ENCODE measurements around the gene GNG2. TPM values are rescaled to one million over a fixed set of nuclear protein-coding genes. Genes with fewer than 3 reads are reported as not detected.
A peak's percentile ranks its signal among the peaks of the same experiment; 100 is the strongest.

Gene GNG2
- total RNA-seq, result 100 to 1,000 TPM; 247 to 253 TPM

- Mint-ChIP-seq H3K27me3 (no peaks in the 10 kb centered on the region), H3K27ac (peak within 1 kb of the TSS; percentile 88), H3K9me3 (peaks cover 14% of the 10 kb centered on the region), H3K36me3 (peaks cover 34% of the 10 kb centered on the region), H3K4me1 (peaks cover 48% of the 10 kb centered on the region), H3K4me3 (peak within 1 kb of the TSS; percentile 97)
- POLR2A ChIA-PET, result interaction anchor here (0.7 to 11.7 kb wide), 15 partner anchors 8 to 1292 kb away, joined by 3 to 257 read pairs (median 4); partner anchors contain the start of genes PTGER2, RTRAF and TMX1
- ATAC-seq (ENCODE audit: low read depth), result peak; percentile 98
- DNase-seq, result peak; percentile 82
Observed at GRCh38 chr14:51860164-51860824, at the start of gene GNG2. TSS of gene GNG2 (plus strand) at chr14:51860612. CDS start at chr14:51950679, 90,067 bp downstream.

- no peak overlapping the region for H3K27ac Mint-ChIP-seq
- ATAC-seq (ENCODE audit: low read depth), result no peak
- peaks cover 9% of the 10 kb centered on the region for H3K9me3 Mint-ChIP-seq
- H3K27me3 Mint-ChIP-seq, result peaks cover 2% of the 10 kb centered on the region
- no peaks in the 10 kb centered on the region for H3K36me3 Mint-ChIP-seq
- no peak overlapping the region for H3K4me3 Mint-ChIP-seq
- POLR2A ChIA-PET, result no interaction called here
- no peaks in the 10 kb centered on the region for H3K4me1 Mint-ChIP-seq
- DNase-seq, result no peak
Observed at GRCh38 chr14:51811706-51812105, 48.7 kb upstream of the GNG2 start.

GRCh38 chr14:51816031-51816430 lies 44.4 kb upstream of the GNG2 start:
- Mint-ChIP-seq H3K27me3 (peaks cover 8% of the 10 kb centered on the region), H3K4me1 (no peaks in the 10 kb centered on the region), H3K9me3 (no peaks in the 10 kb centered on the region), H3K36me3 (no peaks in the 10 kb centered on the region), H3K27ac (no peak overlapping the region), H3K4me3 (no peak overlapping the region)
- POLR2A ChIA-PET, result no interaction called here
- no peak for ATAC-seq (ENCODE audit: low read depth)
- DNase-seq, result no peak

GRCh38 chr14:51817326-51817725 lies 43.1 kb upstream of the GNG2 start:
- no peaks in the 10 kb centered on the region for H3K36me3 Mint-ChIP-seq
- H3K27ac Mint-ChIP-seq, result no peak overlapping the region
- peaks cover 8% of the 10 kb centered on the region for H3K27me3 Mint-ChIP-seq
- no peaks in the 10 kb centered on the region for H3K9me3 Mint-ChIP-seq
- H3K4me1 Mint-ChIP-seq, result no peaks in the 10 kb centered on the region
- no peak overlapping the region for H3K4me3 Mint-ChIP-seq
- ATAC-seq (ENCODE audit: low read depth) (no peak), DNase-seq (no peak)
- POLR2A ChIA-PET, result no interaction called here

GRCh38 chr14:51818748-51819380 lies 41.5 kb upstream of the GNG2 start:
- Mint-ChIP-seq H3K27me3 (peaks cover 8% of the 10 kb centered on the region), H3K4me1 (no peaks in the 10 kb centered on the region), H3K4me3 (no peak overlapping the region), H3K27ac (no peak overlapping the region), H3K36me3 (no peaks in the 10 kb centered on the region), H3K9me3 (no peaks in the 10 kb centered on the region)
- POLR2A ChIA-PET, result no interaction called here
- DNase-seq, result no peak
- no peak for ATAC-seq (ENCODE audit: low read depth)

- POLR2A ChIA-PET, result no interaction called here
- Mint-ChIP-seq H3K4me3 (no peak overlapping the region), H3K27ac (no peak overlapping the region), H3K4me1 (no peaks in the 10 kb centered on the region), H3K36me3 (no peaks in the 10 kb centered on the region), H3K27me3 (peaks cover 8% of the 10 kb centered on the region), H3K9me3 (no peaks in the 10 kb centered on the region)
- DNase-seq, result no peak
- no peak for ATAC-seq (ENCODE audit: low read depth)
Observed at GRCh38 chr14:51821822-51822221, 38.6 kb upstream of the GNG2 start.

- H3K36me3 Mint-ChIP-seq, result no peaks in the 10 kb centered on the region
- POLR2A ChIA-PET, result no interaction called here
Observed at GRCh38 chr14:51822499-51822898, 37.9 kb upstream of the GNG2 start.

GRCh38 chr14:51823706-51824105 lies 36.7 kb upstream of the GNG2 start:
- no peak for ATAC-seq (ENCODE audit: low read depth)
- Mint-ChIP-seq H3K4me1 (peaks cover 4% of the 10 kb centered on the region), H3K9me3 (no peaks in the 10 kb centered on the region), H3K36me3 (no peaks in the 10 kb centered on the region), H3K4me3 (no peak overlapping the region), H3K27me3 (peaks cover 6% of the 10 kb centered on the region), H3K27ac (no peak overlapping the region)
- no peak for DNase-seq
- POLR2A ChIA-PET, result no interaction called here

More at GRCh38 chr14:51822499-51822898, 37.9 kb upstream of the GNG2 start:
- ATAC-seq (ENCODE audit: low read depth) (no peak), DNase-seq (no peak)
- H3K4me3 Mint-ChIP-seq, result no peak overlapping the region
- H3K27ac Mint-ChIP-seq, result no peak overlapping the region
- H3K4me1 Mint-ChIP-seq, result no peaks in the 10 kb centered on the region
- no peaks in the 10 kb centered on the region for H3K9me3 Mint-ChIP-seq
- peaks cover 6% of the 10 kb centered on the region for H3K27me3 Mint-ChIP-seq

- ATAC-seq (ENCODE audit: low read depth) (no peak), DNase-seq (no peak)
- Mint-ChIP-seq H3K27me3 (peaks cover 5% of the 10 kb centered on the region), H3K4me3 (no peak overlapping the region), H3K9me3 (no peaks in the 10 kb centered on the region), H3K27ac (no peak overlapping the region), H3K4me1 (peaks cover 4% of the 10 kb centered on the region), H3K36me3 (no peaks in the 10 kb centered on the region)
- POLR2A ChIA-PET, result no interaction called here
Observed at GRCh38 chr14:51824191-51824590, 36.2 kb upstream of the GNG2 start.

GRCh38 chr14:51825926-51826325 lies 34.5 kb upstream of the GNG2 start:
- Mint-ChIP-seq H3K36me3 (no peaks in the 10 kb centered on the region), H3K4me3 (no peak overlapping the region), H3K4me1 (peaks cover 4% of the 10 kb centered on the region), H3K27me3 (no peaks in the 10 kb centered on the region), H3K27ac (no peak overlapping the region), H3K9me3 (no peaks in the 10 kb centered on the region)
- ATAC-seq (ENCODE audit: low read depth) (no peak), DNase-seq (no peak)
- POLR2A ChIA-PET, result no interaction called here

- POLR2A ChIA-PET, result interaction anchor here (1.4 to 3.1 kb wide), 3 partner anchors 18 to 34 kb away, joined by 5 to 19 read pairs (median 8); partner anchors contain the start of gene GNG2
- Mint-ChIP-seq H3K9me3 (peaks cover 4% of the 10 kb centered on the region), H3K36me3 (peaks cover 2% of the 10 kb centered on the region), H3K27ac (no peak overlapping the region), H3K4me1 (peaks cover 4% of the 10 kb centered on the region), H3K27me3 (peaks cover 2% of the 10 kb centered on the region), H3K4me3 (peak overlapping the region; percentile 26)
- ATAC-seq (ENCODE audit: low read depth), result peak; percentile 98
- DNase-seq, result peak; percentile 67
Observed at GRCh38 chr14:51828017-51828797, 32.2 kb upstream of the GNG2 start.

- Mint-ChIP-seq H3K36me3 (peaks cover 2% of the 10 kb centered on the region), H3K27me3 (peaks cover 7% of the 10 kb centered on the region), H3K4me1 (no peaks in the 10 kb centered on the region), H3K9me3 (peaks cover 5% of the 10 kb centered on the region), H3K4me3 (no peak overlapping the region), H3K27ac (no peak overlapping the region)
- DNase-seq, result no peak
- ATAC-seq (ENCODE audit: low read depth), result no peak
- POLR2A ChIA-PET, result no interaction called here
Observed at GRCh38 chr14:51834240-51834639, 26.2 kb upstream of the GNG2 start.

- peaks cover 7% of the 10 kb centered on the region for H3K27me3 Mint-ChIP-seq
- H3K4me1 Mint-ChIP-seq, result peaks cover under 1% of the 10 kb centered on the region
- ATAC-seq (ENCODE audit: low read depth), result no peak
- POLR2A ChIA-PET, result no interaction called here
- peaks cover 6% of the 10 kb centered on the region for H3K9me3 Mint-ChIP-seq
- H3K4me3 Mint-ChIP-seq, result no peak overlapping the region
- DNase-seq, result no peak
- peaks cover 2% of the 10 kb centered on the region for H3K36me3 Mint-ChIP-seq
- H3K27ac Mint-ChIP-seq, result no peak overlapping the region
Observed at GRCh38 chr14:51836417-51836816, 24.0 kb upstream of the GNG2 start.

Data from activated naive CD8-positive, alpha-beta T cell treated with anti-CD3 and anti-CD28 coated beads, Interleukin-2, amount 10 ng/mL, durations not matched to agents 7 days and 5 days (primary cell).